ENCODE results near the gene ARAP2.

ARAP2 gene

GRCh38 chr4:36042122-36042970, 202.0 kb downstream of the ARAP2 start:
- no peak for DNase-seq (ENCODE audit: low spot score)

GRCh38 chr4:36041340-36041739, 203.0 kb downstream of the ARAP2 start:
- DNase-seq (ENCODE audit: low spot score): no peak

- no peak for DNase-seq (ENCODE audit: low spot score)
Measured at GRCh38 chr4:36039026-36039425, 205.3 kb downstream of the ARAP2 start.

- DNase-seq (ENCODE audit: low spot score): no peak
Measured at GRCh38 chr4:36038491-36038890, 205.8 kb downstream of the ARAP2 start.

- DNase-seq (ENCODE audit: low spot score): no peak
Measured at GRCh38 chr4:36037127-36037526, 207.2 kb downstream of the ARAP2 start.

GRCh38 chr4:36029951-36030350, 214.4 kb downstream of the ARAP2 start:
- no peak for DNase-seq (ENCODE audit: low spot score)

- no peak for DNase-seq (ENCODE audit: low spot score)
Measured at GRCh38 chr4:36027203-36027602, 217.1 kb downstream of the ARAP2 start.

- no peak for DNase-seq (ENCODE audit: low spot score)
Measured at GRCh38 chr4:36026348-36026880, 217.9 kb downstream of the ARAP2 start.

GRCh38 chr4:36024901-36025660, 219.2 kb downstream of the ARAP2 start:
- DNase-seq (ENCODE audit: low spot score): no peak

- DNase-seq (ENCODE audit: low spot score): no peak
Measured at GRCh38 chr4:36020351-36020750, 224.0 kb downstream of the ARAP2 start.
